Endothelial cell of umbilical vein (primary cell): ENCODE results near the gene NXN. TPM values are rescaled to one million over a fixed set of nuclear protein-coding genes. Genes with fewer than 3 reads are reported as not detected.

Experiments
- BruUV-seq: library from RNA; stranded (reverse); fragments of 400-500 nt; replicated peaks from 2 replicates; lab custom pipeline; 2021; lab: Mats Ljungman, UMichigan
- CTCF ChIA-PET: fragments of 300-600, 350-600 bp; sonication (Branson Sonifier 250); formaldehyde crosslinking; loops from one replicate; lab custom pipeline; 2021; ENCODE audit warnings: antibody characterized with exemption, inconsistent platforms; lab: Charles Lee
- POLR2A ChIA-PET: fragments of 300-600, 350-600 bp; sonication (Branson Sonifier 250); formaldehyde crosslinking; loops from one replicate; lab custom pipeline; 2021; ENCODE audit warnings: antibody characterized with exemption, inconsistent platforms; lab: Charles Lee
- DNase-seq: peaks from one replicate; pipeline ENCODE4 v3.0.0-alpha.2; 2011; ENCODE audit warnings: low read depth, low spot score
- FAIRE-seq: peaks from 2 replicates; lab custom pipeline; 2011; peaks lifted over from hg19 to GRCh38; lab: Jason Lieb, UNC
- H2AFZ ChIP-seq: 2 replicates; pipeline ENCODE4 v1.6.0; 2012; ENCODE audit warnings: low read depth, low read length, control low read depth, inconsistent platforms
- H3K27ac ChIP-seq: 2 replicates; pipeline ENCODE4 v1.5.1; 2011; ENCODE audit warnings: low read depth, mild to moderate bottlenecking, control low read depth, low read length, moderate library complexity; ENCODE audit not compliant: insufficient read depth
- H3K27me3 ChIP-seq, 2 experiments: 2 replicates each; pipeline versions ENCODE4 v1.6.0 to v1.6.1; 2011; ENCODE audit warnings: low read length in 2 of 2, mixed read lengths in 1 of 2; ENCODE audit not compliant: control insufficient read depth in 2 of 2, insufficient read depth in 2 of 2
- H3K36me3 ChIP-seq, 2 experiments: 2 replicates in 1 of 2; 3 replicates in 1 of 2; pipeline ENCODE4 v1.5.1; 2011; ENCODE audit warnings: low read length in 2 of 2, mild to moderate bottlenecking in 1 of 2, moderate library complexity in 1 of 2; ENCODE audit not compliant: control insufficient read depth in 2 of 2, insufficient read depth in 2 of 2; ENCODE audit errors: extremely low read depth in 1 of 2
- H3K4me1 ChIP-seq: 3 replicates; pipeline ENCODE4 v1.5.1; 2011; ENCODE audit warnings: mild to moderate bottlenecking, low read length; ENCODE audit not compliant: control insufficient read depth, insufficient read depth; ENCODE audit errors: extremely low read depth
- H3K4me2 ChIP-seq: 2 replicates; pipeline ENCODE4 v1.6.1; 2011; ENCODE audit warnings: low read length, control low read depth, mixed read lengths; ENCODE audit not compliant: insufficient read depth
- H3K4me3 ChIP-seq, 3 experiments: fragments of 200-600 bp in 1 of 3; sonication (generic), shearing (Covaris generic) in 1 of 3; replicated peaks in 1 of 3; 2 replicates each; pipeline ENCODE4 v1.5.1; 2011 to 2016; ENCODE audit warnings: control low read depth in 3 of 3, low read length in 3 of 3, mild to moderate bottlenecking in 2 of 3, inconsistent platforms in 1 of 3, low read depth in 1 of 3, moderate library complexity in 1 of 3; ENCODE audit not compliant: insufficient read depth in 1 of 3
- H3K79me2 ChIP-seq: 2 replicates; pipeline ENCODE4 v1.6.0; 2012; ENCODE audit warnings: low read length, inconsistent platforms; ENCODE audit not compliant: control insufficient read depth, insufficient read depth
- H3K9ac ChIP-seq: replicated peaks from 2 replicates; pipeline ENCODE3; 2011; ENCODE audit warnings: low read length, control low read depth; ENCODE audit not compliant: insufficient read depth; ENCODE audit errors: extremely low read depth
- H3K9me1 ChIP-seq: replicated peaks from 3 replicates; pipeline ENCODE4 v1.6.0; 2011; ENCODE audit warnings: mild to moderate bottlenecking, low read length; ENCODE audit not compliant: control insufficient read depth, insufficient read depth; ENCODE audit errors: extremely low read depth
- H3K9me3 ChIP-seq: replicated peaks from 2 replicates; pipeline ENCODE4 v1.5.1; 2012; ENCODE audit warnings: low read length, inconsistent platforms; ENCODE audit not compliant: control insufficient read depth, insufficient read depth
- H4K20me1 ChIP-seq: replicated peaks from 2 replicates; pipeline ENCODE3; 2011; ENCODE audit warnings: mild to moderate bottlenecking, low read length; ENCODE audit not compliant: control insufficient read depth, insufficient read depth; ENCODE audit errors: extremely low read depth
- CTCF ChIP-seq, 2 donors: IDR thresholded peaks; 1 replicate in 1 of 2; 2 replicates in 1 of 2; pipeline ENCODE4 v1.5.1; 2011; ENCODE audit warnings: low read length in 2 of 2, mild to moderate bottlenecking in 2 of 2, moderate library complexity in 2 of 2, control low read depth in 1 of 2, inconsistent platforms in 1 of 2, low read depth in 1 of 2; ENCODE audit not compliant: insufficient read depth in 1 of 2; ENCODE audit errors: extremely low read depth in 1 of 2
- EZH2 ChIP-seq: IDR thresholded peaks from 2 replicates; pipeline ENCODE4 v1.6.1; 2012; ENCODE audit warnings: borderline replicate concordance, low read depth, mild to moderate bottlenecking, moderate library complexity, low read length, inconsistent platforms; ENCODE audit not compliant: severe bottlenecking
- FOS ChIP-seq: IDR thresholded peaks from 2 replicates; pipeline ENCODE4 v1.6.1; 2011; ENCODE audit warnings: mild to moderate bottlenecking, low read length, moderate library complexity, borderline replicate concordance; ENCODE audit not compliant: insufficient read depth
- GATA2 ChIP-seq: IDR thresholded peaks from 2 replicates; pipeline ENCODE4 v1.7.0; 2011; ENCODE audit warnings: low read depth, mild to moderate bottlenecking, moderate library complexity, mixed read lengths, low read length; ENCODE audit not compliant: insufficient read length, insufficient read depth
- JUN ChIP-seq: IDR thresholded peaks from 2 replicates; pipeline ENCODE4 v1.6.1; 2011; ENCODE audit warnings: borderline replicate concordance, low read depth; ENCODE audit not compliant: insufficient read length, insufficient read depth
- MAX ChIP-seq: IDR thresholded peaks from 2 replicates; pipeline ENCODE4 v1.6.1; 2011; ENCODE audit not compliant: insufficient read depth, insufficient read length
- MYC ChIP-seq: IDR thresholded peaks from one replicate; pipeline ENCODE4 v1.6.1; 2011; ENCODE audit warnings: mild to moderate bottlenecking, low read depth, low read length
- POLR2A ChIP-seq: IDR thresholded peaks from 2 replicates; pipeline ENCODE4 v1.6.1; 2012; ENCODE audit warnings: low read depth, mild to moderate bottlenecking, control low read depth, low read length
- POLR2AphosphoS5 ChIP-seq: IDR thresholded peaks from 2 replicates; pipeline ENCODE4 v1.6.1; 2012; ENCODE audit warnings: low read depth, mild to moderate bottlenecking, control low read depth, low read length, moderate library complexity; ENCODE audit not compliant: insufficient read depth
- dilution Hi-C: fragments of 300-500 bp; cut with MboI; formaldehyde crosslinking; loops from one replicate; pipeline ENCODE4 v1.15.0; 2019; ENCODE audit warnings: low sequenced_read_pairs; ENCODE audit not compliant: extremely low pct_ligation_motif_present
- intact Hi-C: fragments of 100-400 bp; cut with micrococcal nuclease; formaldehyde crosslinking; loops from one replicate; pipeline ENCODE4 v1.10.0; 2022
- polyA plus RNA-seq, 4 experiments: library from polyadenylated mRNA; depleted of rRNA in 3 of 4; stranded (reverse) in 3 of 4; unstranded in 1 of 4; fragments of >200 nt; gene quantifications; 2 replicates each; pipeline versions ENCODE4 v1.2.1 to v1.2.3, GENCODE V29; 2011 to 2012; ENCODE audit warnings: missing spikeins in 1 of 4
- total RNA-seq: library from RNA; stranded (reverse); gene quantifications from 2 replicates; pipeline ENCODE4 v1.2.3, GENCODE V29; 2021

Gene NXN
- total and polyA plus RNA-seq, 2 donors (not counting 3 experiments of a cell fraction or from before 2014, with no cell fraction given), result 69.5 to 77.3 TPM

GRCh38 chr17:861364-861763 is 118.2 kb downstream of the NXN start:
- Histone ChIP-seq H2AFZ (no peak overlapping the region), H4K20me1 (no peaks in the 10 kb centered on the region), H3K79me2 (peaks cover 2% of the 10 kb centered on the region), H3K27me3 (no peaks in the 10 kb centered on the region), H3K4me3 (no peak overlapping the region), H3K4me2 (no peak overlapping the region), H3K9me3 (no peaks in the 10 kb centered on the region), H3K4me1 (peaks cover 20% of the 10 kb centered on the region), H3K36me3 (peaks cover 0 to 3% of the 10 kb centered on the region in 2 experiments), H3K27ac (no peak overlapping the region), H3K9ac (no peak overlapping the region), H3K9me1 (no peaks in the 10 kb centered on the region)
- BruUV-seq, result no TSS peak
- DNase-seq (no peak), FAIRE-seq (no peak)
- ChIA-PET CTCF (interaction anchor here (0.7 to 2.4 kb wide), 5 partner anchors 9 to 119 kb away, joined by 4 to 8 read pairs (median 4); no protein-coding TSS in a partner anchor), POLR2A (no interaction called here)
- intact Hi-C loops, result no loop called here
- TF ChIP-seq MAX (no peak), FOS (no peak), POLR2A (no peak), POLR2AphosphoS5 (no peak), MYC (no peak), GATA2 (no peak), EZH2 (no peak), JUN (no peak), CTCF (IDR thresholded peaks at IDR 0.05; ENCODE audit: extremely low read depth in 1 of 2, insufficient read depth in 1 of 2, low read depth in 1 of 2, low read length in 2 of 2) (no peak)
- dilution Hi-C loops, result no loop called here
